GM12892 (cell line): ENCODE measurements around the gene LYRM1.
"Not testable (repeated sequence)": the region's sequence is repeated elsewhere in the genome, so short reads cannot be mapped to it uniquely, and the experiment has no call there.

Experiments used
- POLR2A ChIP-seq: IDR thresholded peaks from 2 replicates; pipeline ENCODE4 v1.6.1; 2011; ENCODE audit warnings: low read depth, low read length, control low read depth
- POLR2AphosphoS5 ChIP-seq: IDR thresholded peaks from 2 replicates; pipeline ENCODE4 v1.6.1; 2011; ENCODE audit warnings: low read depth, low read length, control low read depth

- not testable (repeated sequence) for TF ChIP-seq POLR2A, POLR2AphosphoS5
Observed at GRCh38 chr16:20864376-20864775, 36.2 kb upstream of the LYRM1 start.
